HUES6 (cell line): Measurements from ENCODE around the gene TDRD12.

Experiments
- H3K27ac ChIP-seq: 2 replicates; pipeline ENCODE4 v1.7.0; 2013; ENCODE audit warnings: low read depth, mild to moderate bottlenecking, low read length, inconsistent platforms
- H3K27me3 ChIP-seq: 2 replicates; pipeline ENCODE4 v1.6.1; 2013; ENCODE audit warnings: low read length; ENCODE audit not compliant: control insufficient read depth, insufficient read depth
- H3K36me3 ChIP-seq: 2 replicates; pipeline ENCODE4 v1.6.1; 2013; ENCODE audit warnings: low read length; ENCODE audit not compliant: control insufficient read depth, insufficient read depth
- H3K4me1 ChIP-seq: 2 replicates; pipeline ENCODE4 v1.6.1; 2013; ENCODE audit warnings: low read length; ENCODE audit not compliant: control insufficient read depth, insufficient read depth
- H3K4me3 ChIP-seq: 2 replicates; pipeline ENCODE4 v1.5.1; 2013; ENCODE audit warnings: low read depth, low read length
- H3K9ac ChIP-seq: one replicate; pipeline ENCODE4 v1.6.1; 2013; ENCODE audit warnings: mild to moderate bottlenecking, low read length
- H3K9me3 ChIP-seq: 2 replicates; pipeline ENCODE4 v1.6.1; 2013; ENCODE audit warnings: low read depth, low read length; ENCODE audit not compliant: control insufficient read depth, insufficient read depth

The TDRD12 gene

GRCh38 chr19:32719611-32720059, at the start of gene TDRD12:
TSS of gene TDRD12 (plus strand) at chr19:32719767. CDS start at chr19:32720073, 306 bp downstream.
- no peaks in the 10 kb centered on the region for H3K27me3 ChIP-seq
- H3K4me3 ChIP-seq: no peak within 1 kb of the TSS
- H3K36me3 ChIP-seq: no peaks in the 10 kb centered on the region
- H3K9me3 ChIP-seq: no peaks in the 10 kb centered on the region
- no peak within 1 kb of the TSS for H3K9ac ChIP-seq
- no peaks in the 10 kb centered on the region for H3K4me1 ChIP-seq
- H3K27ac ChIP-seq: no peak within 1 kb of the TSS

GRCh38 chr19:32671883-32672593, 47.5 kb upstream of the TDRD12 start:
- no peak overlapping the region for H3K9ac ChIP-seq
- peaks cover 4% of the 10 kb centered on the region; the same call in 1 of the 2 replicates for H3K36me3 ChIP-seq
- H3K4me3 ChIP-seq: no peak overlapping the region
- H3K27me3 ChIP-seq: peaks cover 21% of the 10 kb centered on the region
- no peak overlapping the region for H3K27ac ChIP-seq
- H3K9me3 ChIP-seq: no peaks in the 10 kb centered on the region
- peaks cover 3% of the 10 kb centered on the region; the same call in 1 of the 2 replicates for H3K4me1 ChIP-seq

- H3K4me3 ChIP-seq: no peak overlapping the region
- no peaks in the 10 kb centered on the region for H3K9me3 ChIP-seq
- H3K9ac ChIP-seq: peak overlapping the region; percentile 33
- peaks cover 29% of the 10 kb centered on the region for H3K27me3 ChIP-seq
- peaks cover 11% of the 10 kb centered on the region for H3K4me1 ChIP-seq
- peaks cover 4% of the 10 kb centered on the region; the same call in 1 of the 2 replicates for H3K36me3 ChIP-seq
- no peak overlapping the region for H3K27ac ChIP-seq
These were observed 46.7 kb upstream of the TDRD12 start for GRCh38 chr19:32672841-32673240.

- Histone ChIP-seq H3K27me3 (peaks cover 36% of the 10 kb centered on the region), H3K4me1 (peaks cover 11% of the 10 kb centered on the region), H3K4me3 (peak overlapping the region; percentile 99; the same call in 1 of the 2 replicates), H3K36me3 (peaks cover 4% of the 10 kb centered on the region; the same call in 1 of the 2 replicates), H3K27ac (no peak overlapping the region), H3K9me3 (no peaks in the 10 kb centered on the region), H3K9ac (no peak overlapping the region)
These were observed 46.0 kb upstream of the TDRD12 start for GRCh38 chr19:32673573-32673972.

- H3K4me1 ChIP-seq: peaks cover 11% of the 10 kb centered on the region
- no peak overlapping the region for H3K27ac ChIP-seq
- H3K9me3 ChIP-seq: no peaks in the 10 kb centered on the region
- peak overlapping the region; percentile 71 for H3K9ac ChIP-seq
- peaks cover 36% of the 10 kb centered on the region for H3K27me3 ChIP-seq
- H3K4me3 ChIP-seq: peak overlapping the region; percentile 99
- peaks cover 2% of the 10 kb centered on the region; the same call in 1 of the 2 replicates for H3K36me3 ChIP-seq
These were observed 45.2 kb upstream of the TDRD12 start for GRCh38 chr19:32674153-32674930.

- Histone ChIP-seq H3K9me3 (no peaks in the 10 kb centered on the region), H3K9ac (peak within 1 kb of the TSS; percentile 71), H3K27me3 (peaks cover 36% of the 10 kb centered on the region), H3K36me3 (no peaks in the 10 kb centered on the region; the same call in 1 of the 2 replicates), H3K4me3 (peak within 1 kb of the TSS; percentile 99), H3K4me1 (peaks cover 11% of the 10 kb centered on the region), H3K27ac (no peak within 1 kb of the TSS)
These were observed 44.4 kb upstream of the TDRD12 start, which contains the start of gene ANKRD27 for GRCh38 chr19:32674931-32675719. TSS of gene ANKRD27 (minus strand) at chr19:32675180. CDS start at chr19:32659015, 16,165 bp downstream.

- Histone ChIP-seq H3K27me3 (peaks cover 36% of the 10 kb centered on the region), H3K4me3 (peak within 1 kb of the TSS; percentile 99), H3K36me3 (no peaks in the 10 kb centered on the region; the same call in 1 of the 2 replicates), H3K27ac (no peak within 1 kb of the TSS), H3K4me1 (peaks cover 11% of the 10 kb centered on the region), H3K9ac (peak within 1 kb of the TSS; percentile 71), H3K9me3 (no peaks in the 10 kb centered on the region)
These were observed 43.8 kb upstream of the TDRD12 start, which contains the start of gene RGS9BP for GRCh38 chr19:32675720-32676185. TSS of gene RGS9BP (plus strand) at chr19:32675848. CDS start at chr19:32676264, 416 bp downstream.

- peak overlapping the region; percentile 99 for H3K4me3 ChIP-seq
These were observed 43.2 kb upstream of the TDRD12 start for GRCh38 chr19:32676186-32676894.

GRCh38 chr19:32676895-32677359, 42.6 kb upstream of the TDRD12 start:
- peak overlapping the region; percentile 99 for H3K4me3 ChIP-seq

More at GRCh38 chr19:32676186-32676894, 43.2 kb upstream of the TDRD12 start:
- peaks cover 11% of the 10 kb centered on the region for H3K4me1 ChIP-seq
- no peak overlapping the region for H3K27ac ChIP-seq
- no peaks in the 10 kb centered on the region for H3K36me3 ChIP-seq
- H3K9me3 ChIP-seq: no peaks in the 10 kb centered on the region
- H3K27me3 ChIP-seq: peaks cover 36% of the 10 kb centered on the region
- peak overlapping the region; percentile 9 for H3K9ac ChIP-seq

GRCh38 chr19:32677657-32678056, 41.9 kb upstream of the TDRD12 start:
- H3K27ac ChIP-seq: no peak overlapping the region
- H3K9ac ChIP-seq: no peak overlapping the region
- no peaks in the 10 kb centered on the region for H3K9me3 ChIP-seq
- H3K4me1 ChIP-seq: peaks cover 11% of the 10 kb centered on the region
- no peaks in the 10 kb centered on the region for H3K36me3 ChIP-seq
- H3K4me3 ChIP-seq: peak overlapping the region; percentile 99
- peaks cover 36% of the 10 kb centered on the region for H3K27me3 ChIP-seq

More at GRCh38 chr19:32676895-32677359, 42.6 kb upstream of the TDRD12 start:
- Histone ChIP-seq H3K4me1 (peaks cover 11% of the 10 kb centered on the region), H3K27ac (no peak overlapping the region), H3K36me3 (no peaks in the 10 kb centered on the region), H3K9ac (no peak overlapping the region), H3K9me3 (no peaks in the 10 kb centered on the region), H3K27me3 (peaks cover 36% of the 10 kb centered on the region)
